ENCODE measurements around the gene NDUFAF3.
"Not testable (repeated sequence)": the region's sequence is repeated elsewhere in the genome, so short reads cannot be mapped to it uniquely, and the experiment has no call there.

Gene NDUFAF3

DNA sequence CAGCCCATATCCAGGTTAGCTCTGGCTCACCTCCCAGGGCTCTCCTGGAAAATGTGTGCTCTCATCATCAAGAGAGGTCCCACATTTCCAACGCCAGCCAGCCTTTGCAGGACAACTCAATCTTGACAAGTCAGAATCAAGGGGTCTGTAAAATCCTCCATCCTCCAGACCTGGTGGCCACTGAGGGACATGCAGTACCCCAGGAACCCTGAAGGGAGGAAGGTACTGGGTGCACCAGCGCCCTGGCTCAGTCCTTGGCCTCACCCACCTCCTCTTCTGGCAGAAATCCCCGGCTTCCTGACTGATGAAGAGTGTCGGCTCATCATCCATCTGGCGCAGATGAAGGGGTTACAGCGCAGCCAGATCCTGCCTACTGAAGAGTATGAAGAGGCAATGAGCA lies 20.8 kb upstream of the NDUFAF3 start:
- DNase-seq, result no peak

DNA sequence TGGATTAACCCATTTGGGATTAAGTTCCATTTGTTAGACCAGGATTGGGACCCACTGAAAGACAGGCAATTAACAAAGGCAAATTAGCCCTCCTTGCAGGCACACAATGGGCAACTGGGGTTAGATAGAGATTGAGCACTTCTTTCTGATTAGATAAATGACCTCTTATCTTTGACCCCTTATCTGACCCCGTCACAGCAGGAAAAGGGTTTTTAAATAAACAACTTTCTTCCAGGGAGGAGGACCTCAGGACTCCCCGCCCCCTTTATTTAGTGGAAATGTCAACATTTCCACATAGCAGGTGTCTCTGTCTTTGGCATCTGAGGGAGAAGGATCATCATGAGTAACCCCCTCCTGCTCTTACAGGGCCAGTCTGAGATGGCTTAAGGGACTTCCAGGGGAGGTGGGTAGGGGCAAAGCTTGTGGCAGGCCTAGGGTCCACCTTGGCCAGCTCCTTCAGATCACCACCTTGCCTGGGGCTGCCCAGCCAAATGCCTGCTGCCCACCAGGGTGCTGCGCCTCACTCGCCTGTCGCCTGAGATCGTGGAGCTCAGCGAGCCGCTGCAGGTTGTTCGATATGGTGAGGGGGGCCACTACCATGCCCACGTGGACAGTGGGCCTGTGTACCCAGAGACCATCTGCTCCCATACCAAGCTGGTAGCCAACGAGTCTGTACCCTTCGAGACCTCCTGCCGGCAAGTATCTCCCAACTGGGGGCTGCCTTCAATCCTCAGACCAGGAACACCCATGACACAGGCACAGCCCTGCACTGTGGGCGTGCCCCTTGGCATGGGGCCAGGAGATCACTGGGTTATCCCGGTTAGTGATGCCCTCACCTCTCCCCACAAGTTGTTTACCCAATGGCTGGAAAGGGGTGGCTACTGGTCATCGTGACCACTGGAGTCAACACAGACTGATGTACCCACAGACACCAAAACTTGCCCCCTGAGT lies 17.3 kb upstream of the NDUFAF3 start:
- DNase-seq, result peak; percentile 10

DNA sequence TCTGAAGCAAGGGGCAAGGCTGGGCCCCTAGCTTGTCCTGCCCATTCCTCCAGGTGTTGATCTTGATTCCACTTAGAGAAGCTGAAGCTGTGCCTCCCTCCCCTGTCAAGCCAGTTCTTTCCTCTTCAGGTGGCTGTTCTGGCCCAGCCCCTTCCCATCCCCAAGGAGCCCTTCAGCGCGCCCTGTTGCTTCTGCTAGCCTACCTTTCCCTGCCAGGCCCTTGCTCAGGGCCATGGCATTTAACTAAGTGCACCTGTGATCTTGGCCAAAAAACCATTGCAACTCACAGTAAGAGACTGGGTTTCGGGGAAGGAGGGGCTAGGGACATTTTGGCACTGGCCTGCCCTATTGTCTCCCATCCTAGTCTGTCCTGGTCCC lies 16.6 kb upstream of the NDUFAF3 start:
- DNase-seq, result no peak

DNA sequence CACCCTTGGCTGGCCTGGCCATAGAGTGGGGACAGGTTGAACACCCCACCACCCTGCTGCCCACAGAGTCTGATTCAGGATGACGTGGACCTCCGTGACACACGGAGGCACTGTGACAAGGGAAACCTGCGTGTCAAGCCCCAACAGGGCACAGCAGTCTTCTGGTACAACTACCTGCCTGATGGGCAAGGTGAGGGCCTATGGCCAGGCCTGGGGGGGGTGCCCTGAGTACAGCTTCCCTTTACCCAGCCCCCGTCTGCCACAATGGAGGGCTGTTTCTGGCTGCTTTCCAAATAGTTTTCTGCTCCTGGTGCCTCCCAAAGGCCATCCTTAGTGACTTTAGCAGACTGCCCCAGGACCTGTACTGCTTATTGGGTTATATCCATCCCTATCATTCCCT lies 15.9 kb upstream of the NDUFAF3 start:
- DNase-seq, result no peak

DNA sequence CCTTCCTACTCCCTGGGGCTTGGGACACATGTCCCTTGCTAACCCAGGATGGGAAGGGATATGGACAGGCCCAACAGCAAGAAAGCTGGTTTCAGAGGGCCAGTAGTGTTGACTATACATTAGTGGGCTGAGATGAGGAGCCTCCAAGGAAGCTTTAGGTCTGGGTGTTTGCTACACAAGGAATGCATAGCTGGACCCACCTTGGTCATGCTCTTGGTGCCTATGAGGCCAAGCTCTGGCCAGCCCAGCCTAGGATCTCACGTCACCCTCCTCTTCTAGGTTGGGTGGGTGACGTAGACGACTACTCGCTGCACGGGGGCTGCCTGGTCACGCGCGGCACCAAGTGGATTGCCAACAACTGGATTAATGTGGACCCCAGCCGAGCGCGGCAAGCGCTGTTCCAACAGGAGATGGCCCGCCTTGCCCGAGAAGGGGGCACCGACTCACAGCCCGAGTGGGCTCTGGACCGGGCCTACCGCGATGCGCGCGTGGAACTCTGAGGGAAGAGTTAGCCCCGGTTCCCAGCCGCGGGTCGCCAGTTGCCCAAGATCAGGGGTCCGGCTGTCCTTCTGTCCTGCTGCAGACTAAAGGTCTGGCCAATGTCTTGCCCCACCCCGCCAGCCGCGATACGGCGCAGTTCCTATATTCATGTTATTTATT lies 15.4 kb upstream of the NDUFAF3 start:
- no peak for DNase-seq

DNA sequence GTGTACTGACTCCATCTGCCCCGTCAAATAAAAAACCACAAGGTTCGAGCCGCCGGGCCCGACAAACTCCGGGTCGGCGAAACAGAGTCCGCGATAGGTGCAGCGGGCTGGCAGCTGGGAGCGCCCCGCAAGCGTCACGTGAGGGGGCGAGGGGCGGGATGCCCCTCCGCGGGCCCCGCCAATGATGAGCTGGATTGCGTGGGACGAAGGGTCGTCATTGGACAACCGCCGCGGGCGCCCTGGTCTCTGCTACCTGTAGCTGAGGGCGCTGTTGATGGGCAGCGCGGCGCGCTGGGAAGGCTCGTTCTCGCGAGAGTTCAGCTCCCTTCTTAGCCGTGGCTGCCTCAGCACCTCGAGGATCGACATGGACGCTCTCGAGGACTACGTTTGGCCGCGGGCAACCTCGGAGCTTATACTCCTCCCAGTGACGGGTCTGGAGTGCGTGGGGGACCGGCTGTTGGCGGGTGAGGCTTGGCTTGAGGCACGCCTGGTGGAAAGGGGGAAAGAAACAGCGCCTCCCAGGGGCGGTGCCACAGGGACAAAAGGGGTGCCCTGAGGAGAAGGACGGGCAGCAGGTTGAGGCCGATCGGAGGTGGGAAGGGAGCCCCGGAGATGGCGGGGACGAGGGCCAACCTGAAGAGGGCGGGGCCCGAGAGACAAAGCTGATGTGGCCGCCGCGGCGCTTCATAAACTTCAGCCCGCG lies 14.7 kb upstream of the NDUFAF3 start, which contains the start of gene WDR6:
Gene WDR6 (plus strand): TSS at position 324 of the 703 bp plus-strand sequence. CDS start 41 bp downstream, at position 365.
- peak; percentile 92 for DNase-seq

DNA sequence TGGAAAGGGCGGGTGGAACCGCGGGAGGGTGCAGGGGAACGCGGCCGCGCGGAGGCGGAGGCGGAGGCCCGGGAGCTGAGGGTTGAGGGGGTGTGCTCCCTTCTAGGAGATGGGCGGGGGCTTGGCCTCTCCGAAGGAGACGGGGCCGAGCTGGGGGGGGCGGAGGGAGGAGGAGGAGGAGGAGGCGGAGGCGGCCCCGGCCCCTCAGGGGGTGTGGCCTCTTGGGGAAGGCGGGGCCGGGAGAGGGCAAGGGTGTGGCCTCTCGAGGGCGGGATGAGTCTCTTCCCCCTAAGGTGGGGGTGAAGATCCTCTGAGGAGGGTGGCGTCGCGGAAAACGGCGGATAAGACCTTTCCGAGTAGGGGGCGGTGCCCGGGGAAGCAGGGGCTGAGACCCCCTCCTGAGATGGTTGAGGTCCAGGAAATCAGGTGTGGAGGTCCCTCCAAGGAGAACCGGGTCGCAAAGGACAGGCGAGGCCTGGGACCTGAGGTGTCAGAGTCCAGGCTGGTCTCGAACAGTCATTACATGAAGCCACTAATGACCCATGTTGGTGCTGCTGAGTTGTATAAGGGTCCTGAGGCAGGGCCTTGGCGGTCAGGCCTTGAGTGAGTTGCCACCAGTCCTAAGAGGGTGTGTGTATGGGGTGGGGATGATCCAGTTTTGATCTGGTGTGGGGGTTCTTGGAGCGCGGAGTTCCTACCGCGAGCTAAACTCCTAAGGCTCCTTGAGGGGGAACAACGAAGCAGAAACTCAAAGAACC lies 14.0 kb upstream of the NDUFAF3 start:
- peak; percentile 77 for DNase-seq

DNA sequence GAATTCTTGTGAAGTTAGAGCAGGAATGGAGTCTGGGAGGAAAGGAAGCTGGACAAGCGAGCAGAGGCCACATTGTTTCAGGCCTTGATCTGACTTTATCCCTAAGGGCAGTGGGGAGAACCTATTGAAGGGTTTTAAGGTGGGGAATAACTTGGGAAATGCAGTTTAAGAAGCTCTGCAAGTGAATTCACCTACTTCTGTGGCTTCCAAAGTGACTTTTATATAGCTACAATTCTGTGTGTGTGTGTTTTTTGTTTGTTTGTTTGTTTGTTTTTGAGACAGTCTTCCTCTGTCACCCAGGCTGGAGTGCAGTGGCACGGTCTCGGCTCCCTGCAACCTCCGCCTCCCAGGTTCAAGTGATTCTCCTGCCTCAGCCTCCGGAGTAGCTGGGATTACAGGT lies 13.3 kb upstream of the NDUFAF3 start:
- not testable (repeated sequence) for DNase-seq

DNA sequence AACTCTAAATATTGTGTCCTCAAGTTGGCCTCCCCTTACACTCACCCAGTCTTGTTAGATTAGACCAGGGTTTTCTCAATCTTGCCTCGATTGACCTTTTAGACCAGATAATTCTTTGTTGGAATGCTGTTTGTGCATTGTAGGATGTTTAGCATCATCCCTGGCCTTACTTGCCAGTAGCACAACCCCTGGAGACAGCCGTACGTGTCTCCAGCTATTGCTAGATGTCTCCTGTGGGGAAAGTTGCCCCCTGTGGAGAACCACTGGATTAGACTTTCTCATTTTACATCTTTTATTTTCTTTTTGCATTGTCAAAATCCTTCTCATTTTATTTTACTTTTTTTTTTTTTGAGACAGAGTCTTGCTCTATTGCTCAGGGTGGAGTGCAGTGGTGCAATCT lies 12.5 kb upstream of the NDUFAF3 start:
- DNase-seq, result no peak

DNA sequence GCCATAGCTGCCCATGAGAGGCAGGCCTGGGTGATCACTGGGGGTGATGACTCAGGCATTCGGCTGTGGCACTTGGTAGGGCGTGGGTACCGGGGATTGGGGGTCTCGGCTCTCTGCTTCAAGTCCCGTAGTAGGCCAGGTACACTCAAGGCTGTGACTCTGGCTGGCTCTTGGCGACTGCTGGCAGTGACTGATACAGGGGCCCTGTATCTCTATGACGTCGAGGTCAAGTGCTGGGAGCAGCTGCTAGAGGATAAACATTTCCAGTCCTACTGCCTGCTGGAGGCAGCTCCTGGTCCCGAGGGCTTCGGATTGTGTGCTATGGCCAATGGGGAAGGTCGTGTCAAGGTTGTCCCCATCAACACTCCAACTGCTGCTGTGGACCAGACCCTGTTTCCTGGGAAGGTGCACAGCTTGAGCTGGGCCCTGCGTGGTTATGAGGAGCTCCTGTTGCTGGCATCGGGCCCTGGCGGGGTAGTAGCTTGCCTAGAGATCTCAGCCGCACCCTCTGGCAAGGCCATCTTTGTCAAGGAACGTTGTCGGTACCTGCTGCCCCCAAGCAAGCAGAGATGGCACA lies 9.4 kb upstream of the NDUFAF3 start:
- no peak for DNase-seq

DNA sequence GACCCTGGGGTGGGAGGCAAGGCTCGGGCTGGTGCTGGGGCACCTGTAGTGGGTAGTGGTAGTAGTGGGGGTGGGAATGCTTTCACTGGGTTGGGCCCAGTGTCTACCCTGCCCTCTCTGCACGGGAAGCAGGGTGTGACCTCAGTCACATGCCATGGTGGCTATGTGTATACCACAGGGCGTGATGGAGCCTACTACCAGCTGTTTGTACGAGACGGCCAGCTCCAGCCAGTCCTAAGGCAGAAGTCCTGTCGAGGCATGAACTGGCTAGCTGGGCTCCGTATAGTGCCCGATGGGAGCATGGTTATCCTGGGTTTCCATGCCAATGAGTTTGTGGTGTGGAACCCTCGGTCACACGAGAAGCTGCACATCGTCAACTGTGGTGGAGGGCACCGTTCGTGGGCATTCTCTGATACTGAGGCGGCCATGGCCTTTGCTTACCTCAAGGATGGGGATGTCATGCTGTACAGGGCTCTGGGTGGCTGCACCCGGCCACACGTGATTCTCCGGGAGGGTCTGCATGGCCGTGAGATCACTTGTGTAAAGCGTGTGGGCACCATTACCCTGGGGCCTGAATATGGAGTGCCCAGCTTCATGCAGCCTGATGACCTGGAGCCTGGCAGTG lies 8.7 kb upstream of the NDUFAF3 start:
- no peak for DNase-seq

DNA sequence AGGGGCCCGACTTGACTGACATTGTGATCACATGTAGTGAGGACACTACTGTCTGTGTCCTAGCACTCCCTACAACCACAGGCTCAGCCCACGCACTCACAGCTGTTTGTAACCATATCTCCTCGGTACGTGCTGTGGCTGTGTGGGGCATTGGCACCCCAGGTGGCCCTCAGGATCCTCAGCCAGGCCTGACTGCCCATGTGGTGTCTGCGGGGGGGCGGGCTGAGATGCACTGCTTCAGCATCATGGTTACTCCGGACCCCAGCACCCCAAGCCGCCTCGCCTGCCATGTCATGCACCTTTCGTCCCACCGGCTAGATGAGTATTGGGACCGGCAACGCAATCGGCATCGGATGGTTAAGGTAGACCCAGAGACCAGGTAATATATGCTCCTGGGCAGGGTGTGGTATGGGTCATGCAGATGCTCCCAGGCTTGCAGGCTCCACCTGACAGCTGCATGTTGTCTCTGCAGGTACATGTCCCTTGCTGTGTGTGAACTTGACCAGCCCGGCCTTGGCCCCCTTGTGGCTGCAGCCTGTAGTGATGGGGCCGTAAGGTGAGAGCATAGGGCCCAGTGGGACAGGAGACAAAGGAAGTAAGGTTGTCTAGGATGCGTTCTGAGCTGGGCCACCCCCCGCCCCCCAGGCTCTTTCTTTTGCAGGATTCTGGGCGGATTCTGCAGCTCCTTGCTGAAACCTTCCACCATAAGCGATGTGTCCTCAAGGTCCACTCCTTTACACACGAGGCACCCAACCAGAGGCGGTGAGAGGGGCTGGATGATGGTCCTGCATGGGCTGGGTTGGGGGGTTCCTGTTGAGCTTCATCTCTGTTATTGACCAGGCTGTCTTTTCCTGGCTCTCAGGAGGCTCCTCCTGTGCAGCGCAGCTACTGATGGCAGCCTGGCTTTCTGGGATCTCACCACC lies 7.9 kb upstream of the NDUFAF3 start:
- DNase-seq, result peak; percentile 10

DNA sequence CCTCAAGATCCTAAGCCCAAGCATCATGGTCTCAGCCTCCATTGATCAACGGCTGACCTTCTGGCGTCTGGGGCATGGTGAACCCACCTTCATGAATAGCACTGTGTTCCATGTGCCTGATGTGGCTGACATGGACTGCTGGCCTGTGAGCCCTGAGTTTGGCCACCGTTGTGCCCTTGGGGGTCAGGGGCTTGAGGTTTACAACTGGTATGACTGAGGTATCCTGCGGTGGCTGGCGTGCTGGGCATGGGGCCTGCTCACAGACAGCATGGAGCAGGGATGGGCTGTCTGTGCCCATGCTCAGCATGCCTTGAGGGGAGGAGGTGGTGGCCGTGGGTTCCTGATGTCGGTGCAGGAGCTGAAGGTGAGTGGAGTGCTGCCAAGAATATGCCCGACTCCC lies 6.8 kb upstream of the NDUFAF3 start:
- no peak for DNase-seq

DNA sequence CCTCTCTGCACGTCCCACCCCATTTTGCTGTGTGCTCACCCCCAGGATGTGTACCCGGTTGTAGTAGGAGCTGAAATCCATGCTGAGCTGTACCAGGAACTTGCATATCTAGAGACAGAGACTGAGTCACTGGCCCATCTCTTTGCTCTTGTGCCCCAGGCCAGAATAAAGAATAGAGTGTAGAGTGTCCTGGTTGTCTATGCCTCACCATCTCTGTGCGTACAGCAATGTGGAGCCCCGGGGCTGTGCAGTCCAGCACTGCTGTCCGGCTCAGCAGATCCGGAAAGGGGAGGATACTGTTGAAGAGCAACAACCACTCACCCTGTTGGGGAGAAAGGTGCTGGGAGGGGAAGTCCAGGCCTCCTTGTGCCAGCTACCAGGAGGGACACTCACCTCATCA lies 6.2 kb upstream of the NDUFAF3 start:
- no peak for DNase-seq

DNA sequence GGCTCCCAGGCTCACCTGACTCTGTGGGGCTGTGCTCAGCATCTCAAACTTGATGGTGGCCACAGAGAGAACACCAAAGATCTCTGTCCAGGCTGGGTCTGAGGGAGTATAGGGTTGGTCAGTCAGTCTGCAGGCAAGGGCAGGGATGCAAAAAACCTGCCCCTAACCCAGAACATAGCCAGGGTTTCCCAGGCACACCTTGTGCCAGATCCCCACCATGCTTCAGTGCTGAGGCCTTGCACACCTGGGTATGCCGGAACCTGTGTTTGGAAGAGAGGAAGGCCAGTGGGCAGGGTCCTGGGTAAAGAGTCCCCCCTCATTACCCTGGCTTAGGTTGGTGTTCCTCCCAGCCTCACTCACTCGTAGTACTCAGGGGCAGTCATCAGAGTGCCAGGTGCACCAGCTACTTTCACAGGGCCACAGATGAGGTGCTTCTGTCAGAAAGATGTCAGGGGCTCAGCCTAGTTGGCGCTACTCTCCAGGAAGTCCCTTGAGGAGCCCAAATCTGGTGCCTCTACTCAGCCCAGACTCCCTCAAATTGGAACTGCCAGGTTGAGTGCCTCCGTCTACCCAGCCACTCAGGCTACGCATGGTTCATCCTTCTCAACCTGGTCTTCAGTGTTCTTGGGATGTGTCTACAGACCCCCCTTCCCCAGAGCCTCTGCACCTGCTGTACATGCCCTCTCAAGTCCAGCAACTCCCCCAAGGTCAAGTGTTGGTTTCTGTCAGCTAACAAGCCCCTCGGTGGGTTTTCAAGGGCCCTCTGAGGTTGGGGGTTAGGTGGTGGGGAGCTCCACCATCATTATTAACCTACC lies 5.3 kb upstream of the NDUFAF3 start:
- no peak for DNase-seq

DNA sequence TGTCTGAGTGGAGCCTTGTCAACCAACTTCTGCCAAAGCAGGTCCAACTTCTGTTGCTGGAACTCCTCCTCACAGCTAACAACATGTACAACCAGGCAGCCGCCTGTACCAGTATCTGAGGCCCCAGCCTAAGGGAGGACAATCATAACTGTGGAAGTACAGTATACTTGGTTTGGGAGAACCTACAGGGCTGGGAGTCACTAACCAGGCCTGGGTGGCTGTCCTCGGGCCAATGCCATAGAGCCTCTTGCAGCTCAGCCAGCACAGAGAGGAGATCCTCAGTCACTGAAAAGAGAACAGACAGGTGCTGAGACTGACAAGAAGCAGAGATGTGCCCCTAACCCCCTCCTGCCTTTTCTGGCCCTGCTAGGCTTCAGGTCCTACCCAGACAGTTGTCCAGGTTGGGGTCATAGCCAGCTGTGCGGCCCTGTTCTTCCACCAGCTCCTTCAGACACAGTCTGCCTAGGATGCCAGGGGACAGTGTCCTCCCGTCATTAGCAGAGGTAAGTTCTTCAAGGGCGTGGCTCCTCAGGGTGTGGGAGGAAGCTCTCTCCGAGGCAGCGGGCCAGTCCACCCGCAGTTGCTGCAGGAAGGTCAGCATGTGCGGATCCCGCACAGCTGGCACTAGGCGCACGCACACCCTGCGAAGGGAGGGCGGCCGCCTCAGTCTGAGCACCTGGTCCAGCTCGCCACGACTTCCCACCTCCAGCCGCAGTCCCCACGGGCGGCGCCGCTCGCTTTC lies 4.5 kb upstream of the NDUFAF3 start:
- no peak for DNase-seq

DNA sequence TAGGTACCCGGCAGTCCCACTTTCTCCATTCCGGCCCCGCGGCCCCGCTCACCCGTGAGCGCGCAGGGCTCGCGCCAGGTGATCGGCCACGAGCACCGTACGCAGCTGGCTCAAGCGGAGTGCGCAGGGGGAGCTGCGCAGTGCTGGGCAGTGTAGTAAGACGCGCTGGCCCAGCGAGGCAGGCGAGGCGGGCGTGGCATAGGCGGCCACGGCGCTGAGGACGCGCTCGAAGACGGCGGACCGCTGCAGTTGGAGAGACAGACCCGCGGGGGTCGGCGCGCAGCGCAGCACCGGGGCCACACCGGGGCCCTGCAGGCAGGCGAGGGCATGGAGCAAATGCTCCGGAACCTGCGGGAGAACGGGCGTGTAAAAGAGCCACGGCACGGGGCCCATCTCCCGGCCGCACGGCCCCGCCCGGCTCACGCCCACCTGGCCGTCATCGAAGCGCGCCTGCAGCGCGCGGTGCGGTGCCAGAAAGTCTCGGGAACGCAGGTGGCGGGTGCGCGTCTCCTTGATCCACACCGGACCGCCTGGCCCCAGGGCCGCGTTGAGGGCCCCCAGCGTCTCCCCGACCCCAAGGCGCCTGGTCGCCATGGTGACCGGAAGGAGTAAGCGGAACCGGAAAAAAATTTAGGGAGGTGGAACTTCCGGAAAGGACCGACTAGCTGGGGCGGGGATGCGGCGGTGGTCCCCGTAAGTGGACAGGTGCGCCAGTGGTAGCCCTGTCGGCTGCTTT lies 3.8 kb upstream of the NDUFAF3 start, which contains the start of gene DALRD3:
Gene DALRD3 (minus strand): TSS at position 610 of the 736 bp plus-strand sequence. CDS start 16 bp downstream, at position 594.
- DNase-seq, result peak; percentile 50

DNA sequence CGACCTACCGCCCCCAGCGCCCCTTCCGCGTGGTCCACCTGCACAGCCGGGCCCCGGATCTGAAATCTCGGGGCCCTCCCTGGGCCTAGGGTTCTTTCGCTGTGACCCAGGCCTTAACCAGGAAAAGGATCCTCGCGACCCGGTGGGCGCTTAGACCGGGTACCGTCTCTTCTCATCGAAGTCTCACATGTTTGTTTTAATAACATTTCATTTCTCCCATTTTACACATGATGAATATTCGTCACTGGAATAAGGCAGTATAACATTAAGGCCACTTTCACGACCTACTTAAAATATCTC lies 3.3 kb upstream of the NDUFAF3 start:
- DNase-seq, result no peak

DNA sequence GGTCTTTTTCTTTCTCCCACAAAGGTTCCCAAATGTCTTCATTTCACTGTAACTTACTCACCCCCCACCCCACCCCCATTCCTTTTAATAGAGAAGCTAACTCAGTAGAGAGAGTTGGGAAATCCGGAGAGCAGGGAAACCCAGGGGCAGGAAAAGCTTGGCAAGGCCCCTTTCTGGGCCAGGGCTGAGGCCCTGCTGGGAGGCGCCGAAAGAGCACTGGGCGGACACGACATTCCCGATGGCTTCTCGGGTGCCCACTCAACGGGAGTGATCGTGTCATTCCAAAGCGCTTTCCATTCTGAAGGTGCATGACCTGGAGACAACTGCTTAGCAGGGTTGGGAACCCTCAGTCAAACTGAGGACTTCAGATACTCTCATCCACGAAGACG lies 2.0 kb upstream of the NDUFAF3 start:
- no peak for DNase-seq

Measured in NCI-H2029 (cell line).